DOHH2 (cell line): ENCODE data around the gene C17orf100.

Experiments used
- H3F3A ChIP-seq: fragments of 200-600 bp; sonication (generic), shearing (Covaris generic); 2 replicates; pipeline ENCODE4 v1.6.0; 2016; ENCODE audit warnings: antibody characterized with exemption, mild to moderate bottlenecking; ENCODE audit not compliant: control insufficient read depth, insufficient read depth
- H3K27ac ChIP-seq: fragments of 200-600 bp; sonication (generic); 2 replicates; pipeline ENCODE4 v1.5.1; 2014; ENCODE audit warnings: low read depth, mild to moderate bottlenecking, low read length, moderate library complexity
- H3K27me3 ChIP-seq: fragments of 200-600 bp; sonication (generic); 2 replicates; pipeline ENCODE4 v1.6.1; 2014; ENCODE audit warnings: mild to moderate bottlenecking, low read length, mixed read lengths; ENCODE audit not compliant: control insufficient read depth
- H3K36me3 ChIP-seq: fragments of 200-600 bp; sonication (generic); 2 replicates; pipeline ENCODE4 v1.6.1; 2014; ENCODE audit warnings: mild to moderate bottlenecking, low read length, moderate library complexity, mixed read lengths; ENCODE audit not compliant: control insufficient read depth
- H3K4me1 ChIP-seq: fragments of 200-600 bp; sonication (generic); 2 replicates; pipeline ENCODE4 v1.6.1; 2014; ENCODE audit warnings: mild to moderate bottlenecking, low read length, mixed read lengths; ENCODE audit not compliant: control insufficient read depth
- H3K4me2 ChIP-seq: fragments of 200-600 bp; sonication (generic); 2 replicates; pipeline ENCODE4 v1.6.0; 2014; ENCODE audit warnings: mild to moderate bottlenecking, low read length, moderate library complexity
- H3K4me3 ChIP-seq: fragments of 200-600 bp; sonication (generic); 2 replicates; pipeline ENCODE4 v1.5.1; 2014; ENCODE audit warnings: mild to moderate bottlenecking, low read length, mixed read lengths
- H3K79me2 ChIP-seq: fragments of 200-600 bp; sonication (generic); 2 replicates; pipeline ENCODE4 v1.6.1; 2014; ENCODE audit warnings: mild to moderate bottlenecking, low read length, mixed read lengths; ENCODE audit not compliant: control insufficient read depth
- H3K9me2 ChIP-seq: fragments of 200-600 bp; sonication (generic); replicated peaks from 2 replicates; pipeline ENCODE4 v1.6.1; 2014; ENCODE audit warnings: mild to moderate bottlenecking, low read length, mixed read lengths; ENCODE audit not compliant: control insufficient read depth
- H3K9me3 ChIP-seq: fragments of 200-600 bp; sonication (generic); 2 replicates; pipeline ENCODE4 v1.6.1; 2014; ENCODE audit warnings: antibody characterized with exemption, low read length, mixed read lengths; ENCODE audit not compliant: control insufficient read depth, insufficient read depth
- H4K20me1 ChIP-seq: fragments of 200-600 bp; sonication (generic); 2 replicates; pipeline ENCODE4 v1.6.0; 2014; ENCODE audit warnings: low read depth, mild to moderate bottlenecking, antibody characterized with exemption, low read length, moderate library complexity; ENCODE audit not compliant: control insufficient read depth, insufficient read depth
- EZH2phosphoT487 ChIP-seq: fragments of 200-600 bp; sonication (generic); IDR thresholded peaks from 2 replicates; pipeline ENCODE4 v1.6.1; 2017; ENCODE audit warnings: borderline replicate concordance, mild to moderate bottlenecking, antibody characterized with exemption, low read length, moderate library complexity, mixed read lengths
- TF ChIP-seq, protein P1 (sequence below): fragments of 200-600 bp; sonication (generic); IDR thresholded peaks from one replicate; pipeline ENCODE4 v1.5.1; 2014; ENCODE audit warnings: antibody characterized with exemption, mild to moderate bottlenecking, low read depth, low read length; ENCODE audit not compliant: poor library complexity, severe bottlenecking

The C17orf100 gene

DNA sequence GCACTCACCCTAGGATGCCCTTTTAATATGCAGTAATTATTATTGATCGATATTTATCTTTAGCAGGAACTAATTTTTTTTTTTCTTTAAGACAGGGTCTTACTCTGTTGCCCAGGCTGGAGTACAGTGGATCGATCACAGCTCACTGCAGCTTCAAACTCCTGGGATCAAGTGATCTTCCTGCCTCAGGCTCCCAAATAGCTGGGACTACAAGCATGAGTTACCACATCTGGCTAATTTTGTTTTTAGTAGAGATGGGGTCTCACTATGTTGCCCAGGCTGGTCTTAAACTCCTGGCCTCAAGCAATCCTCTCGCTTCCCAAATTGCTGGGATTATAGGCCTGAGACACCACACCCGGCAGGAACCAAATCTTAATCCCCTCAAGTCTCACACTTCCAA is 40.3 kb upstream of the C17orf100 start:
- TF ChIP-seq EZH2phosphoT487 = no peak
- TF ChIP-seq, protein P1, sequence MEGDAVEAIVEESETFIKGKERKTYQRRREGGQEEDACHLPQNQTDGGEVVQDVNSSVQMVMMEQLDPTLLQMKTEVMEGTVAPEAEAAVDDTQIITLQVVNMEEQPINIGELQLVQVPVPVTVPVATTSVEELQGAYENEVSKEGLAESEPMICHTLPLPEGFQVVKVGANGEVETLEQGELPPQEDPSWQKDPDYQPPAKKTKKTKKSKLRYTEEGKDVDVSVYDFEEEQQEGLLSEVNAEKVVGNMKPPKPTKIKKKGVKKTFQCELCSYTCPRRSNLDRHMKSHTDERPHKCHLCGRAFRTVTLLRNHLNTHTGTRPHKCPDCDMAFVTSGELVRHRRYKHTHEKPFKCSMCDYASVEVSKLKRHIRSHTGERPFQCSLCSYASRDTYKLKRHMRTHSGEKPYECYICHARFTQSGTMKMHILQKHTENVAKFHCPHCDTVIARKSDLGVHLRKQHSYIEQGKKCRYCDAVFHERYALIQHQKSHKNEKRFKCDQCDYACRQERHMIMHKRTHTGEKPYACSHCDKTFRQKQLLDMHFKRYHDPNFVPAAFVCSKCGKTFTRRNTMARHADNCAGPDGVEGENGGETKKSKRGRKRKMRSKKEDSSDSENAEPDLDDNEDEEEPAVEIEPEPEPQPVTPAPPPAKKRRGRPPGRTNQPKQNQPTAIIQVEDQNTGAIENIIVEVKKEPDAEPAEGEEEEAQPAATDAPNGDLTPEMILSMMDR = no peak
- no peaks in the 10 kb centered on the region for H3K79me2 ChIP-seq
- no peaks in the 10 kb centered on the region for H3F3A ChIP-seq
- H3K4me3 ChIP-seq = no peak overlapping the region
- no peak overlapping the region for H3K27ac ChIP-seq
- no peaks in the 10 kb centered on the region for H3K27me3 ChIP-seq
- H4K20me1 ChIP-seq = peaks cover 3% of the 10 kb centered on the region; the same call in 1 of the 2 replicates
- no peaks in the 10 kb centered on the region for H3K9me3 ChIP-seq
- H3K4me2 ChIP-seq = no peak overlapping the region
- no peaks in the 10 kb centered on the region for H3K4me1 ChIP-seq
- H3K36me3 ChIP-seq = peaks cover 46% of the 10 kb centered on the region
- no peaks in the 10 kb centered on the region for H3K9me2 ChIP-seq

DNA sequence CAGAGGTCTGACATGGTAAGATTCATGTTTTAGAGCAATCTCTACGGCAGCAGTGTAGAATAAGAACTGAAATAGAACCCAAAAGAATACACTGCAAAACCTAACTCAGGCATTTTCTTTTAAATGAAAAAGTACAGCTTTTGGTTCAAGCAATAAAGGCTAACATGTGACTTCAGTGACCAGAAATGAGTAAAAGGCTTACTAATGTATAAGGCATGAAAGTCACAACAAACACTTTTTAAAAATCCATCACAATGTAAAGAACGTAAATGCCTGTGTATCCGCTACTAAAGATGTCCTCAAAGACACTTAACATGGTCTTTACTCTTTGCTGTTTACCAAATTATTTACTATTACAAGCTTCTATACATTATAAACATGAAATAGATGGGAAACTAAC is 27.6 kb upstream of the C17orf100 start:
- H3K36me3 ChIP-seq = peaks cover 71% of the 10 kb centered on the region
- H3F3A ChIP-seq = no peaks in the 10 kb centered on the region
- H3K9me3 ChIP-seq = no peaks in the 10 kb centered on the region
- no peaks in the 10 kb centered on the region for H3K27me3 ChIP-seq
- H3K4me2 ChIP-seq = no peak overlapping the region
- no peak overlapping the region for H3K27ac ChIP-seq
- no peaks in the 10 kb centered on the region for H4K20me1 ChIP-seq
- H3K79me2 ChIP-seq = peaks cover 5% of the 10 kb centered on the region
- H3K4me1 ChIP-seq = no peaks in the 10 kb centered on the region
- no peak overlapping the region for H3K4me3 ChIP-seq
- TF ChIP-seq, protein P1 = no peak
- no peak for TF ChIP-seq EZH2phosphoT487
- H3K9me2 ChIP-seq = no peaks in the 10 kb centered on the region

DNA sequence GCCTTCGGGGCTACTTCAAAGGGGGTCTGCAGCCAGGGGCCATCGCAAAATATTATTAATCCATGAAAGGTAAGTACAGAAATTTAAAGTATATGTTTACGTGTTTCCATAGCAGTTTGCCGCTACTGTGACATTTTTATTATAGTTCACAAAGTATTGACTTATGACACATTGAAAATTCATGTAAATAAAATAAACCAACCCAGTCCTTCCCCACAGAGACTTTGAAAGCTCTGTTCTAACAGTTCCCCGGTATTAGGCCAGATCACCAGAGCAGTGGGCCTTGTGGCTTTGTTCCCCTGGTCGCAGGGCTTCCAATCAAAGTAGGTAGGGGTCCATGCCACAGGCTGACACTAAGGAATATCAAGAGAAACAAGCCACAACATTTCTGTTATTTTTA is 24.9 kb upstream of the C17orf100 start:
- Histone ChIP-seq H3K27me3 (no peaks in the 10 kb centered on the region), H4K20me1 (no peaks in the 10 kb centered on the region), H3K4me1 (no peaks in the 10 kb centered on the region), H3K27ac (no peak overlapping the region), H3K4me2 (no peak overlapping the region), H3K4me3 (no peak overlapping the region), H3K9me2 (no peaks in the 10 kb centered on the region), H3K36me3 (peaks cover 77% of the 10 kb centered on the region), H3F3A (no peaks in the 10 kb centered on the region), H3K9me3 (no peaks in the 10 kb centered on the region), H3K79me2 (peaks cover 5% of the 10 kb centered on the region)
- TF ChIP-seq, protein P1 = no peak

DNA sequence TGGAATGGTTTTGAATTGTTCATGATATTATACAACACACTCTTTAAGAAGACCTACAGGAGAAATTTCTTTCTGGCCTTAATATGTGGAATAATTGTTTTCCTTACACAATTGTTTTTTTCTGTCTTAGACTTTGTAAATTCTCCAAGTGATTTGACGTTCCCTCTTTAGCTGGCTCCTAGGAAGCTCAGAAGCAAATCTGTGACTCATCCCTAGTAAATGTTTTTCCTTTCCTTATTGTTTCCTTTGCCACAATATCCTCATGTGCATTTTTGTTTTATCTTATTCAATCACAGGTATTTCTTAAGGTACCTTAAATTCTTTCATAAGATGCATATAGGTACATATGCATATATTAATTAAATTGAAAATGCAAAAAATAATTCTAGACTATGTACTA is 24.5 kb upstream of the C17orf100 start:
- Histone ChIP-seq H3K4me2 (no peak overlapping the region), H3K79me2 (peaks cover 5% of the 10 kb centered on the region), H3K36me3 (peaks cover 75% of the 10 kb centered on the region), H3K9me2 (no peaks in the 10 kb centered on the region), H3K4me1 (no peaks in the 10 kb centered on the region), H3K9me3 (no peaks in the 10 kb centered on the region), H3K4me3 (no peak overlapping the region), H3K27me3 (no peaks in the 10 kb centered on the region), H4K20me1 (no peaks in the 10 kb centered on the region), H3K27ac (no peak overlapping the region), H3F3A (no peaks in the 10 kb centered on the region)
- TF ChIP-seq, protein P1 = no peak
- no peak for TF ChIP-seq EZH2phosphoT487
